Left forelimb (tissue), 1 donor: Measurements from ENCODE around the gene DNAJC11.
"Not testable (repeated sequence)": the region's sequence is repeated elsewhere in the genome, so short reads cannot be mapped to it uniquely, and the experiment has no call there.

Experiments
- DNase-seq: peaks from one replicate; pipeline ENCODE4 v3.0.0-alpha.2; 2018; ENCODE audit warnings: low spot score

DNAJC11 gene

DNA sequence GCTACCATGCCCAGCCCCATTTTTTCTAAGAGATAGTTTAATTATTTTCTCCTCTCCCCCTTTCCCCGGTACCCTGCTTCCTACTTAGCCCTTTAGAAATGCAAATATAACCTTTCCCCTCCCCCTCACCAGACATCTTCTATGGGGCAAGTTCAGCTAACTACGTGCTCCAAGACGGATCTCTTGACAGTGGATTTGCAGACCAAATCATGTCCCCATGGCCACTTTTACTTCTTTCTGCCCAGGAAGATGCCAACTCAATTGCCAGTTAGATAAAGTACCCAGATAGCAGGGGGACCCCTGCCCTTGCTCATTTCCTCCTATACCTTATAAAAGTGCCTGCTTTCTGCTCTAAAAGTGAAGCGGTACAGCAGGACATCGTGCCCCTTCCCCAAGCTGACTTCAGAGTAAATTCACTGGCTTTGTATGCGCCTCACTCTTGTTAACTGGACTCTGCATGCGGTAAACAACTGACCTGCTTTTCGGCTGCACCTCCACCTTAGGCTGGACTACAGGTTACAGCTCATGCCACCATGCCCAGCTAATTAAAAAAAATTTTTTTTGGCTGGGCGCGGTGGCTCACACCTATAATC is 7.4 kb downstream of the DNAJC11 start:
- DNase-seq = no peak

GRCh38 chr1:6692956-6693355 is 8.7 kb downstream of the DNAJC11 start:
- DNase-seq = no peak

GRCh38 chr1:6691507-6691906 is 10.1 kb downstream of the DNAJC11 start:
- DNase-seq = no peak

GRCh38 chr1:6690186-6690585 is 11.4 kb downstream of the DNAJC11 start:
- no peak for DNase-seq

DNA sequence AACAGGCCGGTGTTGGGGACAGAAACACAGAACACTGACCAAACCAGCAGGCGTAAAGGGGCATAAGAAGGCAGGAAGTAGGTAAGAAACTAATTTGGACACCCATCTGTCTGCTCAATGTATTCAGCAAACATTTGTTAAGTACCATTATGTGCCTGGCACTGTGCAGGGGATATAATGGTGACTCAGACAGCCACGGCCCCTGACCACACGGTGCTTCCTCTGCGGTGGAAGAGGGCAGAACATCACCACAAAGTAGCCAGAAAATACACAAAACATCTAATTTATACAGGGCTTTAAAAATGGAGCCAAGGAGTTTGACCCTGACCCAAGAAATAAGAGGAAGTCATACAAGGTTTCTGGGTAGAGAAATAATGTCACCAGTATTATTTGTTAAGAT is 12.9 kb downstream of the DNAJC11 start:
- DNase-seq = no peak

GRCh38 chr1:6688001-6688400 is 13.6 kb downstream of the DNAJC11 start:
- DNase-seq = no peak

DNA sequence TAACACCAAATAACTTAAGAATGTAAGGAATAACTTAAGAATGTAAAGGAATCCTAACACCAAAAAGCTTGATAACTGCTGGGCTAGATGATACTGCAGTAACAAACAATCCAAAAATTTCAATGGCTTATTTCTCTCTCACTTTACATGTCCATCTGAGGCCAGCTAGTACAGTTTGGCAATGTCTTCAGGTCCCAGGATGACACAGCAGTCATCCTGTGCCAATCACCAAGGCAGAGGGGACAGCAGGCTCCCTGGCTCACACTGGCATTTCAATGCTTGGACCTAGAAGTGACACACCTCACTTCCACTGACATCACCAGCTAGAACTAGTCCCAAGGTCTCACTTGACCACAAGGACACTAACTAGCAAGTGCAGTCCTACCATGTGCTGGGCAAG is 15.3 kb downstream of the DNAJC11 start:
- DNase-seq = no peak

DNA sequence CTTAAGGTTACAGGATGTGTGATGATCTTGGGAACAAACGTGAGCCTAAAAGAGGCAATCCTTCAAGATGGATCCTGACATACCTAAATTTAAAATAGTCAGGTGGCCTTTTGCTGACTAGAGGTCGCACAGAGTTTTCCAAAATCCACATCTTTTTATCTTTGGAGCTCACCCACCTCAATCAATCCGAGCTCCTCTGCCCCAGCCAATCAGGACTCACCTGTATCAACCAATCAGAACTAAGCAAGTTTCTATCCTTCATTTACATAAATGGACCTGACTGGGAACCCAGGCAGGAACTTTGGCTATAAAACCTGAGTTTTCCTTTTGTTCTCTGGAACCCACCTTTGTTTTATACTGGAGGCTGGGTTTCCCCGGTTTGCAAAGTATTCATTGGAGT is 16.2 kb downstream of the DNAJC11 start:
- DNase-seq = no peak

DNA sequence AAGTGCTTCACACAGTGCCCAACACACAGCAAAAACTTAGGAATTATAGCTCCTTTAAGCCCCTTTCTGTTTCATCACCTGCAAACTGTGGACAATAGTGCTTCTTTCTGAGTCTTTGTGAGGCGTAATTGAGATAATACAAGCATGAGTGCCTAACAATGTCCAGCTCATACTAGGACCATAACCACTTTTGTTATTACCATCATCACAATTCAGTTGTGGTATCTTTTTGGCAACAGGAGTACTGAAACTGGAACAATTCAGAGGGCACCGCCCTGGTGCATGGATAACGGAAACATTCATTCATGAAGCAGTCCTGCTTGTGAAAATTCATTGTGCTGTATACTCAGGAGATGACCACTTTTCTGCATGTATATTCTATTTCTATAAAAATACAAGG is 18.2 kb downstream of the DNAJC11 start:
- no peak for DNase-seq

GRCh38 chr1:6675941-6676340 is 25.7 kb downstream of the DNAJC11 start:
- no peak for DNase-seq

- DNase-seq = no peak
Measured at GRCh38 chr1:6674771-6675170, 26.8 kb downstream of the DNAJC11 start.

- no peak for DNase-seq
Measured at GRCh38 chr1:6673816-6674398, 27.7 kb downstream of the DNAJC11 start.

DNA sequence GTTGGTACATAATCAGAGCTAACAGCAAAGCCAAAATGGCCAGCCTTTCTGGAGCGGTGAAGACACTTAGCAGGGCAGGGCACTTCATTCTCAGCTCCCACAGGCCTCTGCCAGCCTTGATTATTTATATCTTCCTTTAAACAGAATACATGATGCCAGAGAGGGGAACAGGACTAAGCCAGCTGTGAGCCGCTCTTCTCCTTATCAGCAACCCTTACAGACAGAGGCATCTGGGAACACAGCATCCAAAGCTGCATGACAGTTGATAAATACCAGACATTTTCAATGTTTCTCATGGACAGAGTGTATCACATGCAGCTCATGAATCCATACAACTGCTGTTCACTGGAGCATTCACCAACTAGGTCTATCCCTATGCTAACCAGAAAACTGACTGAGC is 29.1 kb downstream of the DNAJC11 start:
- DNase-seq = no peak

DNA sequence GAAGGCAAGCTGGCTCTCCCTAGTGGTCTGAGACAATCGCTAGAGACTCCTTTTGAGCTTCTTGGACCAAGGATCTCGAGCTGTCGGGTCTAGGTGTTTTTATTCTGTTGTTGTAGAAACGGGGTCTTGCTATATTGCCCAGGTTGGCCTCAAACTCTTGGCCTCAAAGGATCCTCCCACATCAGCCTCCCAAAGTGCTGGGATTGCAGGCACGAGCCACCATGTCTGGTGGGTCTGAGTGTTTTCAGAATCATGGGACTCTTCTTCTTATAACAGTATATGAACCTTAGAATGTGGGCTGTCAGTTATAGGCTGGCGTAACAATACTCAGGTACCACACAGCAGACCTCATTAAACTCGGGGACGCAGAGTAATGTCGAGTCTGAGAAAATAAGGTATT is 33.1 kb downstream of the DNAJC11 start:
- DNase-seq = no peak

- no peak for DNase-seq
Measured at GRCh38 chr1:6667139-6667538, 34.5 kb downstream of the DNAJC11 start.

GRCh38 chr1:6666696-6667095 is 34.9 kb downstream of the DNAJC11 start:
- DNase-seq = no peak

DNA sequence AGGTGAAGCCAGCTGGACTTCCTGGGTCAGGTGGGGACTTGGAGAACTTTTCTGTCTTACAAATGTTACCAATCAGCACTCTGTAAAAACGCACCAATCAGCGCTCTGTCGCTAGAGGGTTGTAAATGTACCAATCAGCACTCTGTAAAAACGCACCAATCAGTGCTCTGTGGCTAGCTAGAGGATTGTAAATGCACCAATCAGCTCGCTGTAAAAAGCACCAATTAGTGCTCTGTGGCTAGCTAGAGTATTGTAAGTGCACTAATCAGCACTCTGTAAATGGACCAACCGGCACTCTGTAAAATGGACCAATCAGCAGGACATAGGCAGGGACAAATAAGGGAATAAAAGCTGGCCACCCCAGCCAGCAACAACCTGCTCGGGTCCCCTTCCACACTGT is 39.1 kb downstream of the DNAJC11 start:
- not testable (repeated sequence) for DNase-seq

- DNase-seq = no peak
Measured at GRCh38 chr1:6660415-6661049, 41.1 kb downstream of the DNAJC11 start.

DNA sequence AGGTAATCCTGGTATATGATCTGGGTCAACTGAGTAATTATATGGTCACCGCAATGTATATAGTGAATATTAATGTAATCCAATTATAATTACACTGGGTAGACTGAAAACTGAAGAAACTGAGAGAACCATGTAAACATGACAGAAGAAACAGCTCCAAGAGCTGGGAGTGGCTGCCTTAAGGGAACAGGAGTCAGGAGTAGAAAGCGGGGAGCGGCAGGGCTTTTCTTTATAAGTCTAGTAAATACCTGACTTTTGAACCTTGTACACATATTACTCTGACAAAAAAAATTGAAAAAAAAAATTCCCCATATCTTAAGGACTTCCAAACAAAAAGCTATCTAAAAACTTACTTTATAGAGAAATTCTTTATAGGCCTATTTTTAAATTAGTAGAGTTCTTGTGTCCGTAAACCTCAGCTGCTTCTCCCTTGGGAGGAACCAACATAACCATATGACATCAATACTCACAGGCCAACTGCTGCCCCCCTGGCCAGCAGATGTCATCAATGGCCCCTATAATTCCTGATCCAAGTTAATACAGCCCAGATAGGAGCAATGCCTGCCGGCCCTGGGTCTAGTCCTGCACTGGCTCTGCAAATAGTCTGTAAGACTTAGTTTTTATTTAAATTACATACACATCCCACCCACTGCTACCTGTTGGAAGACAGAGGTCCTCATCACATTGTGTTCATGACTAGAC is 43.1 kb downstream of the DNAJC11 start:
- no peak for DNase-seq

DNA sequence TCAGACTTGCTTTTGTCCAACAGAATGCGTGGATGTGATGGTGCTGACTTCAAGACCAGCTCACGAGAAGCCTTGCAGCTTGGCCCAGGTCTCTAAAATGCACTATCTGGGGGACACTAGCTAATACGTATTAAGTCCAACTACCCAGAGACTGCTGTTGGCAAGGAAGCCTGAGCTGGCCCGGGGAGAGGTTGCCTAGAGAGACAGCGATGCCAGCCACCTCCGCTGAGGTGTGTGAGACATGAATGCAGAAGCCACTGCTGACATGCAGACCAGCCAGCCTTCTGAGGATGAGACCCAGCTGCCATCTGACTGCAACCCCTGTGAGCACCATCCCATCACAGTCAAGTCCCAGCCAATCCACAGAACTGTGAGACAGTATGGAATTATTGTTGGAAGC is 44.5 kb downstream of the DNAJC11 start:
- DNase-seq = no peak

DNA sequence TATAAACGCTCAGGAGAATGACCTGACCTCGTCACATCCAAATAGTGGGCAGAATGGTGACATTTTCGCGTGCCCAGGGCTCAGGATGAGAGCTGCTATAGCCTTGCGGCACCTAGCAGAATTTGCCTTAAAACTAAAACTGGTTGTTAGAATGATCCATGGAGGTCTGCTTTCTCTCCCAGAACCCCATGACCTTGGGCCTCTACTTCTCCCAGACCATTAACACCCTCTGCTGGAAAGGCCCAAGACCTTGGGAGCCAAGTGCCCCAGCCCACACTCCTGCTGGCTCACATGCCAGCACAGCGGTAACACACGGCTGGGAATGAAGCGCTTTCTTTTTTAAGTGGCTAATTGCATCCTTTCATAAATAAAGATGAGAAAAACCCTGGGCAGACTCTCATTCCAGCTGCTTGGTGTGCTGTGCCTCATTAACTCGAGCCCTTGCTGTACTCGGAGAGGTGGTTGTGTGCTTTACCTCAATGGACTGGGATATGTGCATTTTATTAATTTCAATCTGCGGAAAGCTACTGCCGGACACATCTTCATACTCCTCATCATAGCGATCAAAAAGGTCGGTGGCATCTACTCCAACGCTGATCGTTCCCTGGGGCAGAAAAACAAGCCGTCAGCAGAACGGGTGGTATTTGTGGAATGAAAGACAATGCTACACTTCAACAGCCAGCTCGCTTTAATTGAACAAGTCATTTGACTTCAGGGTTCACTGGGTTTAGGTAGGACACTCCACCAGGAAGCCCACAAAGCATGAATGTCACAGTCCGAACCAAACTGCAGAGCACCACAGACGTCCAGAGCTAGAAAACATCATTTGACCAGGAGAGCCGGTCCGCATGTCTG is 48.0 kb downstream of the DNAJC11 start:
- DNase-seq = no peak

DNA sequence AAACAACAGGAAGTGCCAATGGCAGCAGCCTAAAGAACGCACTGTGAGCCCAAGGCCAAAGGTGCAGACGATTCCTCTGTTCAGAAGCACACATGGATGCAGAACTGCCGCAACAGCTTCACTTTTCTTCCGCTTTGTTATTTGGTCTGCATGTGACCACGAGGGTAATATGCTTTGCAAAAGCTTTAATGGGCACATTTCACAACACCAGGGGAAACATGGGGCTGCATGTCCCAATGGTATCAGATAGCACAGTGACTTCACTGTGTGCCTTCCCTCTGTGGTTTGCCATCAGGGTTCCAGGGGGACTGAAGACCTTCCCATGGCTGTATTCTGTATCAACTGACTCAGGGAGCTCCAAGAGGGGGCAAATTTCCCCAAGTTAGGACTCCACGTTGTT is 48.6 kb downstream of the DNAJC11 start:
- no peak for DNase-seq
